ENCODE data around the gene NECTIN1.
"Not testable (repeated sequence)": the region's sequence is repeated elsewhere in the genome, so short reads cannot be mapped to it uniquely, and the experiment has no call there.

The NECTIN1 gene

GRCh38 chr11:119612814-119613213 lies 116.2 kb downstream of the NECTIN1 start:
- intact Hi-C loops (cut with DNase I): loop anchor here (10.0 kb wide), 1 partner anchor 78 kb away; no protein-coding TSS in a partner anchor
- DNase-seq: peak in 1 of 10 donors; percentile 6

GRCh38 chr11:119610836-119611426 lies 118.1 kb downstream of the NECTIN1 start:
- intact Hi-C loops (cut with DNase I): loop anchor here (10.0 kb wide), 1 partner anchor 76 kb away; no protein-coding TSS in a partner anchor
- DNase-seq: peak in 1 of 10 donors; percentile 11

GRCh38 chr11:119608781-119609180 lies 120.2 kb downstream of the NECTIN1 start:
- intact Hi-C loops (cut with DNase I): no loop called here
- DNase-seq: no peak

DNA sequence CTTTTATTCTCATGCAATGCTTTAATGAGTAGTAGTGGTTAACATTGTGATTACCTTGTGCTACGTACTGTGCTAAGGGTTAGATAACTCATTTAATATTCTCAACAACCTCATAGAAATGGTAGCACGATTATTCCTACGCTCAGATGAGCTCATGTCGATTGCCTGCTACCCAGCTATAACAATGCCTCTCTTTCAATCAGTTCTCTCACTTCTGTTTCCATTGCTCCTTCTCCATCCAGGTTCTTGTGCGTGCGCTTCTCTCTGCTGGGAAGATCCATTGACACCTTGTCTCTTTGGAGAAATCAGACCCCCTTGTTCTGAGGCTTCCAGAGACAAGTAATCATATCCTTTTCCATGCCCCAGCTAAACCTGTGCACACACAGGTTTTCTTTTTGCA lies 120.8 kb downstream of the NECTIN1 start:
- intact Hi-C loops (cut with DNase I): no loop called here
- DNase-seq: no peak

DNA sequence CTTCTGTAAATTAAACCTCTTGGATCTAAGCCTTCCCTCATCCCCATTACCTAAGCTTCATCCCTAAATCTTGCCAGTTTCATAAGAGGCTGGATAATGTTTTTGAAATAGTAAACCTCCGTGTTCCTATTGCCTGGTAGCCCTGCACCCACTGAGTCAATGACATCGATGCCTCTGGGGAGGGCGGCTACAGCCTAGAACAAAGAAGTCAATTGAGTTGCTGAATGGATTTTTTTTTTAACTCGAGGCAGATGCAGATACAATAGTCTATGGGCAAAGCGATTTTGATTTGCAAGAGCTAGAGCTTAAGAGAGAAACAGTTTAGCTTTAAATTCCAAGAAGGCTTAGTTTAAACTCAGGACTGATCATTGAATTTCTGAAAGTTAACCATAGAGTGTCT lies 121.3 kb downstream of the NECTIN1 start:
- intact Hi-C loops (cut with DNase I): no loop called here
- DNase-seq: peak in 7 of 10 donors; percentile 25 to 90 (median 60)

- DNase-seq: no peak
- intact Hi-C loops (cut with DNase I): no loop called here
Measured at GRCh38 chr11:119605137-119605665, 123.8 kb downstream of the NECTIN1 start.

- no peak for DNase-seq
- intact Hi-C loops (cut with DNase I): no loop called here
Measured at GRCh38 chr11:119602745-119603373, 126.1 kb downstream of the NECTIN1 start.

GRCh38 chr11:119599864-119600541 lies 129.0 kb downstream of the NECTIN1 start:
- intact Hi-C loops (cut with DNase I): no loop called here

GRCh38 chr11:119595941-119596340 lies 133.1 kb downstream of the NECTIN1 start:
- intact Hi-C loops (cut with DNase I); DNase-seq: not testable (repeated sequence)

More at GRCh38 chr11:119599864-119600541, 129.0 kb downstream of the NECTIN1 start:
- DNase-seq: no peak

GRCh38 chr11:119594639-119595249 lies 134.3 kb downstream of the NECTIN1 start:
- no peak for DNase-seq
- intact Hi-C loops (cut with DNase I): no loop called here

- no peak for DNase-seq
- intact Hi-C loops (cut with DNase I): no loop called here
Measured at GRCh38 chr11:119593346-119593745, 135.7 kb downstream of the NECTIN1 start.

- intact Hi-C loops (cut with DNase I): no loop called here
- peak in 5 of 10 donors; percentile 38 to 89 (median 45) for DNase-seq
Measured at GRCh38 chr11:119592642-119593041, 136.4 kb downstream of the NECTIN1 start.

DNA sequence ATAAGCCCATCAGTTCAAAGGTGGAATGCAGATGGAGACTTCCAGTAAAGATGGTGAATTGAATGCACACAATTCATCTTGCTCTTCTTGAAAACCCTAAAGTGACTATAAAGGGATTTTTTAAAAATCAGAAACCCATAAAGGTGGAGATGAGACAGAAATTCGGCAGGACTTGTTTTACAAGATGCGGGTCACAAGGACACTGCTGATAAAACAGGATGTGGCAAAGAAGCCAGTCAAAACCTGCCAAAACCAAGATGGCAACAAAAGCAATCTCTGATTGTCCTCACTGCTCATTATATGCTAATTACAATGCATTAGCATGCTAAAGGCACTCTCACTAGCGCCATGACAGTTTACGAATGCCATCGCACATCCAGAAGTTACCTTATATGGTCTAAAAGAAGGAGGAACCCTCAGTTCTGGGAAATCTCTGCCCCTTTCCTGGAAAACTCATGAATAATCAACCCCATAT lies 137.1 kb downstream of the NECTIN1 start:
- DNase-seq: no peak
- intact Hi-C loops (cut with DNase I): no loop called here

GRCh38 chr11:119590651-119591351 lies 138.2 kb downstream of the NECTIN1 start:
- intact Hi-C loops (cut with DNase I): no loop called here
- DNase-seq: no peak

DNA sequence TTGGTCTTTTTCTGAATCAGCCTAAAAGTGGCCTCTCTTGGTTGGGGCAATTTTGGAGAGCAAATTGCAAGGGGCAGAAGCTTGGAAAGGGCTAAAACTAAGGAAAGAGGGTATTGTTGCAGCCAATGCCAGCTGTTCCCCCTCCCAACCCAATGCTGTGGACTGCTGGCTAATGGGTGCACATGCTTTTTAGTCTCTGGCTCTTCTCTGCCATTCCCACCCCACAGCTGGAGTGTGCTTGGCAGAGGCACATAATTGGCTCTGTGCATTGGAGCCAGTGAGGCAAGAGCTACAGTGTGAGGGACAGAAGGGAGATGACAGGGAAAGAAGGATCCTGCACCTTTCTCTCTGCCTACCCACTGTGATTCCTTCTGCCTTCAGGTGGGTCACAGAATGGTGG lies 140.0 kb downstream of the NECTIN1 start:
- DNase-seq: peak in 8 of 10 donors; percentile 42 to 96 (median 58)
- intact Hi-C loops (cut with DNase I): no loop called here
